HAP-1 (cell line): ENCODE results near the gene PCBP3.
A peak's percentile ranks its signal among the peaks of the same experiment; 100 is the strongest.
"Not testable (repeated sequence)": the region's sequence is repeated elsewhere in the genome, so short reads cannot be mapped to it uniquely, and the experiment has no call there.

Experiments
- DNase-seq, 2 experiments: peaks; one replicate each; pipeline ENCODE4 v3.0.0-alpha.2; 2016 to 2020; ENCODE audit warnings: low spot score in 2 of 2
- H3K27me3 ChIP-seq: fragments of 250-450 bp; sonication (Bioruptor Pico); 2 replicates; pipeline ENCODE4 v1.5.1; 2020; ENCODE audit warnings: low read depth, mild to moderate bottlenecking, moderate library complexity
- H3K36me3 ChIP-seq: fragments of 250-450 bp; sonication (Bioruptor Pico); replicated peaks from 2 replicates; pipeline ENCODE4 v1.5.1; 2020; ENCODE audit warnings: mild to moderate bottlenecking
- H3K4me1 ChIP-seq: fragments of 250-450 bp; sonication (Bioruptor Pico); 2 replicates; pipeline ENCODE4 v1.5.1; 2020; ENCODE audit warnings: mild to moderate bottlenecking
- H3K4me3 ChIP-seq: fragments of 250-450 bp; sonication (Bioruptor Pico); 2 replicates; pipeline ENCODE4 v1.5.1; 2020; ENCODE audit warnings: mild to moderate bottlenecking, moderate library complexity
- H3K9me3 ChIP-seq: fragments of 250-450 bp; sonication (Bioruptor Pico); 2 replicates; pipeline ENCODE4 v1.5.1; 2020; ENCODE audit warnings: mild to moderate bottlenecking, moderate library complexity
- in situ Hi-C: fragments of 300-500 bp; cut with MboI; formaldehyde crosslinking; loops from 3 replicates; pipeline ENCODE4 v1.14.3; 2020; ENCODE audit warnings: low sequenced_read_pairs, inconsistent platforms, mixed read lengths

PCBP3 gene

GRCh38 chr21:45607021-45607908 lies 36.3 kb upstream of the PCBP3 start:
- H3K27me3 ChIP-seq, result peaks cover 5% of the 10 kb centered on the region
- in situ Hi-C loops, result no loop called here
- DNase-seq, result no peak
- no peak overlapping the region for H3K4me3 ChIP-seq
- no peaks in the 10 kb centered on the region for H3K4me1 ChIP-seq
- no peaks in the 10 kb centered on the region; the same call in 1 of the 2 replicates for H3K9me3 ChIP-seq
- H3K36me3 ChIP-seq, result no peaks in the 10 kb centered on the region

- Histone ChIP-seq H3K4me3 (no peak overlapping the region), H3K36me3 (no peaks in the 10 kb centered on the region), H3K4me1 (no peaks in the 10 kb centered on the region), H3K27me3 (peaks cover 5% of the 10 kb centered on the region), H3K9me3 (no peaks in the 10 kb centered on the region)
- in situ Hi-C loops, result no loop called here
- DNase-seq, result no peak
These were observed 35.6 kb upstream of the PCBP3 start for GRCh38 chr21:45607909-45608295.

GRCh38 chr21:45608747-45609470 lies 34.6 kb upstream of the PCBP3 start:
- H3K36me3 ChIP-seq, H3K4me1 ChIP-seq, in situ Hi-C loops, H3K4me3 ChIP-seq, H3K9me3 ChIP-seq, DNase-seq, H3K27me3 ChIP-seq: not testable (repeated sequence)

GRCh38 chr21:45609616-45610015 lies 33.9 kb upstream of the PCBP3 start:
- in situ Hi-C loops, H3K4me3 ChIP-seq, H3K9me3 ChIP-seq, H3K4me1 ChIP-seq, H3K27me3 ChIP-seq, H3K36me3 ChIP-seq, DNase-seq: not testable (repeated sequence)

- no peak for DNase-seq
- H3K27me3 ChIP-seq, result peaks cover 5% of the 10 kb centered on the region
- in situ Hi-C loops, result no loop called here
- H3K9me3 ChIP-seq, result no peaks in the 10 kb centered on the region
- no peaks in the 10 kb centered on the region for H3K4me1 ChIP-seq
- H3K4me3 ChIP-seq, result no peak overlapping the region
- H3K36me3 ChIP-seq, result no peaks in the 10 kb centered on the region
These were observed 32.2 kb upstream of the PCBP3 start for GRCh38 chr21:45611296-45611695.

GRCh38 chr21:45611939-45612664 lies 31.4 kb upstream of the PCBP3 start:
- DNase-seq, result no peak
- Histone ChIP-seq H3K27me3 (peaks cover 5% of the 10 kb centered on the region), H3K4me3 (no peak overlapping the region), H3K9me3 (no peaks in the 10 kb centered on the region), H3K36me3 (no peaks in the 10 kb centered on the region), H3K4me1 (no peaks in the 10 kb centered on the region)
- in situ Hi-C loops, result no loop called here

- DNase-seq, H3K36me3 ChIP-seq, in situ Hi-C loops: not testable (repeated sequence)
These were observed 30.9 kb upstream of the PCBP3 start for GRCh38 chr21:45612665-45613019.

GRCh38 chr21:45613396-45613795 lies 30.1 kb upstream of the PCBP3 start:
- no peaks in the 10 kb centered on the region for H3K36me3 ChIP-seq
- H3K27me3 ChIP-seq, result no peaks in the 10 kb centered on the region; the same call in 1 of the 2 replicates
- in situ Hi-C loops, result no loop called here
- H3K4me3 ChIP-seq, result no peak overlapping the region
- no peaks in the 10 kb centered on the region for H3K9me3 ChIP-seq
- H3K4me1 ChIP-seq, result no peaks in the 10 kb centered on the region; the same call in 1 of the 2 replicates
- no peak for DNase-seq

More at GRCh38 chr21:45612665-45613019, 30.9 kb upstream of the PCBP3 start:
- H3K4me3 ChIP-seq, H3K4me1 ChIP-seq, H3K9me3 ChIP-seq, H3K27me3 ChIP-seq: not testable (repeated sequence)

- no peak for DNase-seq
- Histone ChIP-seq H3K4me1 (no peaks in the 10 kb centered on the region; the same call in 1 of the 2 replicates), H3K27me3 (no peaks in the 10 kb centered on the region), H3K9me3 (no peaks in the 10 kb centered on the region), H3K4me3 (no peak overlapping the region), H3K36me3 (no peaks in the 10 kb centered on the region)
- in situ Hi-C loops, result no loop called here
These were observed 29.6 kb upstream of the PCBP3 start for GRCh38 chr21:45613881-45614280.

GRCh38 chr21:45615145-45615711 lies 28.3 kb upstream of the PCBP3 start:
- DNase-seq, result no peak
- Histone ChIP-seq H3K36me3 (no peaks in the 10 kb centered on the region), H3K9me3 (no peaks in the 10 kb centered on the region), H3K4me3 (no peak overlapping the region), H3K27me3 (no peaks in the 10 kb centered on the region; the same call in 1 of the 2 replicates), H3K4me1 (no peaks in the 10 kb centered on the region; the same call in 1 of the 2 replicates)
- in situ Hi-C loops, result no loop called here

GRCh38 chr21:45617021-45617921 lies 26.3 kb upstream of the PCBP3 start:
- Histone ChIP-seq H3K27me3 (no peaks in the 10 kb centered on the region; the same call in 1 of the 2 replicates), H3K9me3 (no peaks in the 10 kb centered on the region), H3K4me1 (no peaks in the 10 kb centered on the region; the same call in 1 of the 2 replicates), H3K4me3 (no peak overlapping the region), H3K36me3 (no peaks in the 10 kb centered on the region)
- in situ Hi-C loops, result no loop called here
- no peak for DNase-seq

GRCh38 chr21:45618287-45618686 lies 25.2 kb upstream of the PCBP3 start:
- H3K36me3 ChIP-seq, result no peaks in the 10 kb centered on the region
- in situ Hi-C loops, result no loop called here
- no peaks in the 10 kb centered on the region for H3K9me3 ChIP-seq
- no peaks in the 10 kb centered on the region; the same call in 1 of the 2 replicates for H3K27me3 ChIP-seq
- no peaks in the 10 kb centered on the region; the same call in 1 of the 2 replicates for H3K4me1 ChIP-seq
- DNase-seq, result peak in 1 of 2 experiments; percentile 57
- H3K4me3 ChIP-seq, result no peak overlapping the region
